ENCODE data around the gene AEN.

The AEN gene

DNA sequence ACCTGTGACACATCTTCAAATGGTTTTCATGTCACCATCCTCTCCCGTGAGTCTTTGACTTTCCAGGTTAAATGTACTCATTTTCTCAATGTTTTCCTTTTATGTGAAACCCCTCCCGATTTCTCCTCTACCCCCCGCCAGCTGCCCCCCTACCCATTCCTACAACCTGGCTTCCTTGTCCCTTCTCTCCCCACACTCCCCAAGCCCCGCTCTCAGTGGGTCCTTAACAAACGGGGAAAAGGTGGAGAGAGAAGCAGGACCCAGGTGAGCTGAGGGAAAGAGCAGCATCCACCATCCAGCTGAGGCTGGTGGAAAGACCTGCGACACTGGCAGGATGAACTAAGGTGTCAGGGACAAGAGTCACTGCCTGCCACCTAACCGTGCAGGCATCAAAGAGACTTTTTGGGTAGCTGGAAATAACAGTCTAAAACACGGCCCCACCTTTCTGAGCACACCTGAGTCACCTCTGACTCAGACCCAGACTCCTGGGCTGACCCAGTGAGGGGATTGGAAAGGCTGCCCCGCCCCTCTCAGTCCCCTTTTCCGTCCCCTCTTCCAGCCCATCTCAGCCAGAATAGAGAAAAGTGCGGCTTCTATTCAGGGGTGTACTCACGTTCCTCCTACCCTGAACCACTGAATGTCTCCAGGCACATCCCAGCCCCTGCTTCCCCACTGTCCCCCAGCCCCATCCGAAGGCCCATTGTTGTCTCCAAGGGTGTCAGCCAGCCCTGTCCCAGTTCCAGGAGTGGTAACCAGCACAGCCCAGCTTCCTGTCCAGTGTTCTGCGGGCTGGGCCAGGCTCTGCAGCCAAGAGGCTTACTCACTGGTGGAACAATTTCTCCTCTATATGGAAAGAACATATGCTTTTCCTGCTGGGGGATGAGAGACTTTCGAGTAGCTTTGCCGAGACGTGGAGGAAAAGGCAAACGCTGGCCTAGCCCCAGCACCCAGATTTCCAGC lies 38.1 kb downstream of the AEN start:
- DNase-seq (ENCODE audit: low read depth): peak; percentile 16
- H3K4me3 ChIP-seq (ENCODE audit: control insufficient read depth, low read depth, low read length): no peak overlapping the region
- TF ChIP-seq CTCF (IDR thresholded peaks at IDR 0.05; ENCODE audit: control insufficient read depth, insufficient read depth, low read depth, low read length, missing control alignments): no peak

DNA sequence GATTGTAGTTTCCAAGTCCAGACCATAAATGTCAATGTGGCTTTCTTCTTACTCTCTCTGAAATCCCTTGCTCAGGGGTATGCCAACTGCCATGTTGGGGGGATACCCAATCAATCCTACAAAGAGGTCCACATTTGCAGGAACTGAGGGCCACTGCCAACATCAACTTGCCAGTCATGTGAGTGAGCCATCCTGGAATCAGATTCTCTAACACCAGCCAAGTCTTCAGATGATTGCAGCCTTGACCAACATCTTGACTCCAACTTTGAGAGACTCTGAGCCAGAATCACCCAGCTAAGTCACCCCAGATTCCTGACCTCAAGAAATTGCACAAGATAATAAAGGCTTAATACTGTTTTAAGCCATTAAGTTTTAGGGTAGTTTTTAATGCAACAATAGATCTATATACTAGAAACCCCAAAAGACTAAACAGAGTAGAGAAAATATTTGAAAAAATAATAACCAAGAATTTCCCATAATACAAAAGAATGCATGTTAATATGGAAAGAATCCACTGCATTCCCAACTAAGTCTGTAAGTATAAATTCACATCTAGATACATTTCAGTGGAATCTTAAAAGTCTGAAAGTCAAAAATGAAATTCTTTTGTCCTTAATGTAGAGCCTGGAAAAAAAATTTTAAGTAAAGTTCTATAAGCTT lies 40.0 kb downstream of the AEN start:
- H3K4me3 ChIP-seq (ENCODE audit: control insufficient read depth, low read depth, low read length): no peak overlapping the region
- peak; percentile 11 for DNase-seq (ENCODE audit: low read depth)
- no peak for TF ChIP-seq CTCF (IDR thresholded peaks at IDR 0.05; ENCODE audit: control insufficient read depth, insufficient read depth, low read depth, low read length, missing control alignments)

- DNase-seq (ENCODE audit: low read depth): no peak
- no peak overlapping the region for H3K4me3 ChIP-seq (ENCODE audit: control insufficient read depth, low read depth, low read length)
- TF ChIP-seq CTCF (IDR thresholded peaks at IDR 0.05; ENCODE audit: control insufficient read depth, insufficient read depth, low read depth, low read length, missing control alignments): no peak
Observed at GRCh38 chr15:88661761-88662556, 40.8 kb downstream of the AEN start.

GRCh38 chr15:88663141-88663621 lies 42.0 kb downstream of the AEN start:
- H3K4me3 ChIP-seq (ENCODE audit: control insufficient read depth, low read depth, low read length): no peak overlapping the region
- peak; percentile 11 for DNase-seq (ENCODE audit: low read depth)
- no peak for TF ChIP-seq CTCF (IDR thresholded peaks at IDR 0.05; ENCODE audit: control insufficient read depth, insufficient read depth, low read depth, low read length, missing control alignments)

- peak; percentile 9 for TF ChIP-seq CTCF (IDR thresholded peaks at IDR 0.05; ENCODE audit: control insufficient read depth, insufficient read depth, low read depth, low read length, missing control alignments)
- DNase-seq (ENCODE audit: low read depth): no peak
- H3K4me3 ChIP-seq (ENCODE audit: control insufficient read depth, low read depth, low read length): no peak overlapping the region
Observed at GRCh38 chr15:88664151-88664778, 43.1 kb downstream of the AEN start.

DNA sequence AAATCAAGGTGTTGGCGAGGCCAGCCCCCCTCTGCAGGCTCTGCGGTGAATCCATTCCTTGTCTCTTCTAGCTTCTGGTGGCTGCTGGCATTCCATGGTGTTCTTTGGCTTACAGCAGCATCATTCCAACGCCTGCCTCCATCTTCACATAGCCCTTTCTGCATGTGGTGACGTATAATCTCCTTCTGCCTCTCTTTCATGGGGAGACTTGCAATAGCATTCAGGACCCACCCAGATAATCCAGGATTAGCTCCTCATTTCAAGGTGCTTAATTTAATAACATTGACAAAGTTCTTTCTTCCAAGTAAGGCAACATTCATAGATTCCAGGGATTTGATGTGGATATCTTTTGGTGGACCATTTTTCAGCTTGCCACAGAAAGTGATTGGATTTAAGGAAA lies 53.5 kb downstream of the AEN start:
- no peak overlapping the region for H3K4me3 ChIP-seq (ENCODE audit: control insufficient read depth, low read depth, low read length)
- no peak for DNase-seq (ENCODE audit: low read depth)
- no peak for TF ChIP-seq CTCF (IDR thresholded peaks at IDR 0.05; ENCODE audit: control insufficient read depth, insufficient read depth, low read depth, low read length, missing control alignments)

Measured in AG09309 (cell line).